H54 (cell line): Measurements from ENCODE around the gene RNF215.
"Not testable (repeated sequence)": the region's sequence is repeated elsewhere in the genome, so short reads cannot be mapped to it uniquely, and the experiment has no call there.

ENCODE experiments used
- DNase-seq: peaks from one replicate; pipeline ENCODE4 v3.0.0; 2011; ENCODE audit warnings: low spot score, mixed read lengths; ENCODE audit not compliant: insufficient read length
- FAIRE-seq: peaks from 3 replicates; lab custom pipeline; 2011; peaks lifted over from hg19 to GRCh38; lab: Jason Lieb, UNC
- POLR2A ChIP-seq: IDR thresholded peaks from 2 replicates; pipeline ENCODE4 v1.6.1; 2011; ENCODE audit warnings: low read depth, mild to moderate bottlenecking, low read length

The RNF215 gene

DNA sequence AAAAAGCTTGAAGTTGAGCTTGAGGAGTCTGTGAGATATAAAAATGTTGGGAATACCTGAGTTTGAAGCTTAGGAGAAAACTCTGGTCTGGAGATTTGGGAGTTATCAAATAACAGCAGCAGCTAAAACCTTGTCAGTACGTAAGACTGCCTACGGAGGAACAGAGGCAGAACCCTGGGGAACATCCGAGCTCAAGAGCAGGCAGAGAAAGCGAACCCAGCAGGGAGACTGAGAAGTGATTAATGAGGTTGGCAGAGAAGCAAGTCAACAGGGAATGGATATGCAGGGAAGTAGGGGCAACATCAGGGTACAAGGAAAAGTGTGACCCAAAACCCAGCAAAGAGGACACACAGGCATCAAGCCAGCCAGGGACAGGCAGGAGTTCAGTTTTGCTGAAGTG, 25.8 kb upstream of the RNF215 start:
- DNase-seq (no peak), FAIRE-seq (no peak)
- TF ChIP-seq POLR2A, result no peak

DNA sequence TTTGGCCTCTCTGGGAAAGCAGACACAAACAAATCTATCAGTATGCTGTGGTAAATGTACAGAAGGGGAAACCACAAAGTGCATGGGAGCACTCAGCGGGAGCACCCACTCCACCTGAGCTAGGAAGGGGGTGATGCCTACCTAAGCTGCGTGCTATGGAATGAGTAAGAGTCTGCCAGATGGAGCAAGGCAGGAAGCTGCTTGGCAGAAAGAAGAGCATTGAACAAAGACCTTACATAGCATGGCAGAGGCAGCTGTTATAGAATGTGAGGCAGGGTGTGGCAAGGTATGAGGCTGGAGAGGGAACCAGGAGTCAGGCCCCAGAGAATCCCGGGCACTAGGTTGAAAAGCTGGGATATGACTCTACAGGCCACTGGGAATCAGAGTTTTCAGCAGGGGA, 24.6 kb upstream of the RNF215 start:
- no peak for DNase-seq
- no peak for TF ChIP-seq POLR2A
- no peak for FAIRE-seq

- DNase-seq, result no peak
- FAIRE-seq, result no peak
- TF ChIP-seq POLR2A, result no peak
These were observed 21.3 kb upstream of the RNF215 start for GRCh38 chr22:30408388-30409102.

- FAIRE-seq, result no peak
- no peak for DNase-seq
- no peak for TF ChIP-seq POLR2A
These were observed 19.2 kb upstream of the RNF215 start for GRCh38 chr22:30406400-30406799.

DNA sequence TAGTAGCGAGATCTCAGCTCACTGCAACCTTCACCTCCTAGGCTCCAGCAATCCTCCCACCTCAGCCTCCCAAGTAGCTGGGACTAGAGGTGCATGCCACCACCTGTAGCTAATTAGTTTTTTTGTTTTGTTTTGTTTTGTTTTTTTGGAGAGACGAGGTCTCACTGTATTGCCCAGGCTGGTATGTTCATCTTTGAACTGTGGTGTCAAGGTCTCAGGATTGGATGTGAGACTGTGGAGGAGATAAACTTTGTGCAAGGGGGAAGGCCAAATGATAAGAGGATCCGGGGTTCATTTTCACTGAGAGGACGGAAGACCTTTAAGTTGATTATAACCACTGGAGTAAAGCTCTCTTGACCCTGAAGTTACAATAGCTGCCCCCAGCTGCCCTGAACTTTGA, 18.5 kb upstream of the RNF215 start:
- FAIRE-seq (no peak), DNase-seq (no peak)
- TF ChIP-seq POLR2A, result no peak

DNA sequence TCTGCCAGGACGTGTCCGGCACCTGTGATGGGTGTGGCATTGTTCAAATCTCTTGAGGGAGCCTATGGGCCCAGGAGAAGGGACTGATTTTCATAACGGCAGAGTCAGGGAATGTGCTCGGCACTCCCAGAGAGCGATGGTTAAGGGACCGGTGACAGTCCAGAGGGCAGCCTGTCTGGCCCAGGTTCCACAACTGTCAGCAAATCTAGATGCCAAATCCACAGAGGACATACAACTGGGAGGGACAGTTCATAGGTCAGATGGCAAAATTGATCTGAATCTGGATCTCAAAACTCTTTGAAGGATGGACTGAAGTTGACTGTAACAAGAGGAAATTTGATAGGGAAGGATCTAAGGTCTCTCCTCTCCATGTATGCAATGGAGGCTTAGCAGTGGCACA, 17.1 kb upstream of the RNF215 start:
- no peak for TF ChIP-seq POLR2A
- FAIRE-seq (no peak), DNase-seq (no peak)

DNA sequence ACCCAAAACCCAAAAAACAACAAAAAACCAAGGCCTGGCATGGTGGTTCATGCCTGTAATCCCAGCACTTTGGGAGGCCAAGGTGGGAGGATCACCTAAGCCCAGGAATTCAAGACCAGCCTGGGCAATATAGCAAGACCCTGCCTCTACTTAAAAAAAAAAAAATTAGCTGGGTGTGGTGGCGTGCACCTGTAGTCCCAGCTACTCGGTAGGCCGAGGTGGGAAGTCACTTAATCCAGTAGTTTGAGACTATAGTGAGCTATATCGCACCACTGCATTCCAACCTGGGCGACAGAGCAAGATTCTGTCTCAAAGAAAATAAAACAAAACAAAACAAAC, 15.5 kb upstream of the RNF215 start:
- DNase-seq, FAIRE-seq: not testable (repeated sequence)

DNA sequence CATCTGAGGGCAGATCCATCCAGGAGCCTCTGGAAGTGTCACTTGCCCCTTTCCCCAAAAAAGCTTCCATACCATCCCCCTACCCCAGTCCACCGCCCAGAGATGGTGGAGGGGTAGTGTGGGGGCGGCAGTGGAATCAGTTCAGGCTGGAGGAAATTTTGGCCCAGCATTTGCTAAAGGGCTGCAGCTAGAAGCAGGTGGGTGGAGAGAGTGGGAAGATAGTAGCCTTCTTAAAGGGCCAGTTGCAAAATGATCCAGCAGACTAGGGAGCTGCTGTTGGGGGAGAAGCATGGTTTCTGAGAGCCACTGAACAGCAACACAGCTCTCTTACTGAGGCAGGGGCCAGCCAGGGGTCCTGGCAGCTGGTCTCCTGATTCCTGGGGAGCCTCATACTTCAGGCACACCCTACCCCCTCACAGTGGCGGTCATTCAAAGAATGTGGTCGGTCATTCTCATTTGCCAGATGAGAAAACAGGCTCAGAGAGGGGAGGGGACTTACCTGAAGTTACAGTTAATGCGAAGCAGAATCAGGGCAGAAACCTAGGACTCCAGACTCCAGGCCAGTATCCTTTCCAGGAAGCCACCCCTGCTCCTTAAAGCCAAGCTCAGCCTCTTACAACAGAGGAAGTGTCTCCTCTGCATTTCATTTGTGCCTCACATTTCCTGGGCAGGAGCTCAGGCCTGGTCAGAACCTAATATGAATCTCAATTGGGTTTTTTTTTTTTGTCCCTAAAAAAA, 15.0 kb upstream of the RNF215 start:
- no peak for TF ChIP-seq POLR2A
- no peak for DNase-seq

DNA sequence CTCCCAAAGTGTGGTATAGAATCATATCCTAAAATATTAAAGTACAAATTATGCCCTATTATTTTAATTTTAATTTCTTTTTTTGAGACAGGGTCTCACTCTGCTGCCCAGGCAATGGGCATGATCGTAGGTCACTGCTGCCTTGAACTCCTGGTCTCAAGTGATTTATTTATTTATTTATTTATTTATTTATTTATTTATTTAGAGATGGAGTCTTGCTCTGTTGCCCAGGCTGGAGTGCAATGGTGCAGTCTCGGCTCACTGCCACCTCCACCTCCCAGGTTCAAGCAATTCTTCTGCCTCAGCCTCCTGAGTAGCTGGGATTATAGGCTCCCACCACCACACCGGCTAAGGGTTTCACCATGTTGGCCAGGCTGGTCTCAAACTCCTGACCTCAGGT, 13.8 kb upstream of the RNF215 start:
- not testable (repeated sequence) for DNase-seq, FAIRE-seq

More for the DNA sequence above, 15.0 kb upstream of the RNF215 start:
- FAIRE-seq, result no peak

- FAIRE-seq, result no peak
These were observed 12.9 kb upstream of the RNF215 start for GRCh38 chr22:30400159-30400558.

DNA sequence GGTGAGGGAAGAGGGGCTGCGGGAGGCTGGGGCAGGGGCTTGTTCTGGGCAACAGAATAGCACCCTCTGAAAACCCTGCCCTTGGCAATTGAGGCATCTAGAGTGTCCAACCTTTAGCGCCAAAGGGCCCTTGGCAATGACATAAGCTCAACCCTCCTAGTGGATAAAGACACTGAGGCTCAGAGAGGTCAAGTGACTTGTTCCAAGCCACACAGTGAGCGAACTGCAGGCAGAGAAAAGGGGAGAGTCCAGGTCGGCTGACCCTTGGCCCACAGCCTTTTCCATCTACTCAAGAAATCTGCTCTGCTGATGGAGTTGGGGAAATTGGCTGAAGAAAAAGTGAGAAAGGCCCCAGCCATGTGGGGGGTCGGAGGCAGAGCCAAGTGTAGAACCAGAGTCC, 12.5 kb upstream of the RNF215 start:
- DNase-seq, result no peak
- no peak for FAIRE-seq
- no peak for TF ChIP-seq POLR2A

More at GRCh38 chr22:30400159-30400558, 12.9 kb upstream of the RNF215 start:
- no peak for TF ChIP-seq POLR2A
- DNase-seq, result no peak

DNA sequence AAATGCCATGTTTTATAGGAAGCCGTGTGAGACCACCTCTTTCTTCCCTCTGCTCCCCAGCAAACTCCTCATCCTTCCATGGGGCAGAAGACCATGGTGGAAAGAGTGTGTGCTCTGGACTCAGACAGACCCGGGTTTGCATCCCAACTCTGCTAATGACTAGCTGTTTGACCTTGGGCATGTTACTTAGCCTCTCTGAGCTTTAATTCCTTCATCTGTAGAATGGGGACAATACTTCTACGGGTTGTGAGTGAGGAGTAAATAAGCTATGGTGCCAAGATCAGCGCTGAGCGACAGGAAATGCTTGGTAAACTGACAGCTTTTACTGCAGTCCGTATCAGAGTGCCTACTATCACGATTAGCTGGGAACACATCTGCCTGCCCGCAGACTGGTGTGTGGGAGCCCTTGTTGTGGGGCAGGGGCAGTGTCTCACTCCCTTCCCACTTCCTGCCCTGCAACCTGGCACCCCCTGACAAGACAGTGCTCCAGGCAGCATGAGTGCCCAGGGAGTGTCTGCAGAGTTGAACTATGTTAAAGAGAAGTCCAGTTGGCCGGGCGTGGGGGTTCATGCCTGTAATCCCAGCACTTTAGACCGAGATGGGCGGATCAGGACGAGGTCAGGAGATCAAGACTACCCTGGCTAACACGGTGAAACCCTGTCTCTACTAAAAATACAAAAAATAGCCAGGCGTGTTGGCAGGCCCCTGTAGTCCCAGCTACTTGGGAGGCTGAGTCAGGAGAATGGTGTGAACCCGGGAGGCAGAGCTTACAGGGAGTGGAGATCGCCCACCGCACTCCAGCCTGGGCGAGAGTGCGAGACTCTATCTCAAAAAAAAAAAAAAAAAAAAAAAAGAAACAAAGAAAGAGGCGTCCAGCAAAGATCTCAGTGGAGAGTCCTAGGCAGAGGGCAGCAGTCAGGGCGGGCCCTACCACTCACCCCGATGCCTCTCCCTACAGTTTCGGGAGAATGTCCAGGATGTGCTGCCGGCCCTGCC, 11.8 kb upstream of the RNF215 start:
- DNase-seq, result no peak
- TF ChIP-seq POLR2A, result no peak
- FAIRE-seq, result no peak

DNA sequence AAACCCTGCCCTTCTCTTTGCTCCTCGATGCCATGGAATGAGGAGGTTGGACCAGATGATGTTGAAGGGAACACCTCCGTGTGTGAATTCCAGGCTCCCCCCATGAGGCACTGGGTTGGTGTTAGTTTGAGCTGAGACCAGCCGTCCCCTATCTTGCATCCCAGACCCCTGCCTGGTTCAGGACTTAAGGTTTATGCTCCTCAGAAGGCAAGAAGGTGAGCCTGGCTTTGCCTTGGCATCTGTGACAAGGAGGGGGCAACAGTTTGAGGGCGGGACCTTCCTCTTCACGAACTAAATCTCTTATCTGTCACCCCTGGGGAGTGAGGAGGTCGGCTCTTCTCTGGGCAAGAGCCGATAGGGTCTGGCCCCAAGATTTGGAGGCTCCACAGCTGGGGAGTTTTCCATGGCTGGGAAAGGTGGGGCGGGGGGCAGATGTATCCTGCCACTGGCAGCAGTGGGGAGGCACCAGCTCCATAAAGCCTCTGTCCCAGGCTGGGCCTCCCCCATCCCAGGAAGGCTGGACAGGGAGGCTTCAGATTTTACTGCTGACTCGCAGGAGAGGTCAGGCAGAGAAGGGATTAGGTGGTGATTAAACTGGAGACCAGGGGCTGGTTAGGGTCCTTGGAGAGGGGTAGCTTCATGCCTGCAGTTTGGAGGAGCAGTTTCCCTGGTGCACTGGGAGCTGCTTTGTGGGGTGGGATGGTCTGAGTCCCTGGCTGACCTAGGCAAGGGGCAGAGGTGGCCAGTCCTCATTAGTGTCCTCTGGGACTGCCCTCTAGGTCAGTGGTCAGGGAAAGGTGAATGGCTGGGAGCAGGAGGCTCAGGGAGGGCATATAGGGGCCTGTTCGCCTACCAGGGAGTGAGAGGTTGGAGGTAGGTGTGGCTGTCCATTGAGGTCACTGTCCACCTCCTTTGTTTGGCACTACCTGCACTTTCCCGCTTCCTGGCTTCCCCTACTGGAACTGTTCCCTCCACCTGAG, 10.7 kb upstream of the RNF215 start:
- DNase-seq (no peak), FAIRE-seq (no peak)
- TF ChIP-seq POLR2A, result no peak
